NAMALWA (cell line): ENCODE measurements around the gene SETD1A.
A peak's percentile ranks its signal among the peaks of the same experiment; 100 is the strongest.

Experiments used
- DNase-seq: peaks from one replicate; pipeline ENCODE4 v3.0.0-alpha.2; 2015; ENCODE audit warnings: low spot score

Gene SETD1A

DNA sequence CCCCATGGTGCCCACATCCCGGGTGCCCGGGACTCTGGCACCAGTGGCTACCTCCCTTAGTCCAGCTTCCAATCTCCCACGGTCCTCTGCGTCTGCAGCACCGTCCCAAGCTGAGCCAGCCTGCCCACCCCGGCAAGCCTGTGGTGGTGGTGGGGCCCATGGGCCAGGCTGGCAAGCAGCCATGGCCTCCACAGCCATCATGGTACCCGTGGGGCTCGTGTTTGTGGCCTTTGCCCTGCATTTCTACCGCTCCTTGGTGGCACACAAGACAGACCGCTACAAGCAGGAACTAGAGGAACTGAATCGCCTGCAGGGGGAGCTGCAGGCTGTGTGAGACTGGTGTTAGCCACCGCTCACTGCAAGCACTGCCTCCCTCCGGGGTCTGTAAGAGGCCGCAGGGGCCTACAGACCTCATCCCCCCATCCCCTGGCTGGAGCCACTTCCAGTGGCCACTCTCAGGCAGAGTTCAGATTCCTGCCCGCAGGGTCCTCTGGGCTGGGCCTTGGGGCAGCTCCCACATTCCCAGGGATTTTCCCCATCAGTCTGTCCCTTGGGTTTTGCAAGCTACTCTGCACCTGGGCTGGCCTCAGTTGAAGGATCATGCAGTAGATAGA, 3.9 kb upstream of the SETD1A start:
- peak; percentile 94 for DNase-seq

DNA sequence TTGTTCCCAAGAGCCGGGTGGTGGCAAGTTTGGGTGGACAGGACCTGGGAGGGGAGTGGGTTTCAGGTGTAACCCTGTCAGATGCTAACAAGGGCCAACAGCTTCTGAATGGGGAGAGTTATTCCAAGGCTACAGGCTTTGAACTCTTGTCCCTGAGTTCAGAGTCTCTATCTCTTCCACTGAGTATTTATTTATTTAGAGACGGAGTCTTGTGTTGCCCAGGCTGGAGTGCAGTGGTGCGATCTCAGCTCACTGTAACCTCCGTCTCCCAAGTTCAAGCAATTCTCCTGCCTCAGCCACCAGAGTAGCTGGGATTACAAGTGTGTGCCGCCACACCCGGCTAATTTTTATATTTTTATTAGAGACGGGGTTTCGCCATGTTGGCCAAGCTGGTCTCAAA, 2.6 kb upstream of the SETD1A start:
- no peak for DNase-seq

DNA sequence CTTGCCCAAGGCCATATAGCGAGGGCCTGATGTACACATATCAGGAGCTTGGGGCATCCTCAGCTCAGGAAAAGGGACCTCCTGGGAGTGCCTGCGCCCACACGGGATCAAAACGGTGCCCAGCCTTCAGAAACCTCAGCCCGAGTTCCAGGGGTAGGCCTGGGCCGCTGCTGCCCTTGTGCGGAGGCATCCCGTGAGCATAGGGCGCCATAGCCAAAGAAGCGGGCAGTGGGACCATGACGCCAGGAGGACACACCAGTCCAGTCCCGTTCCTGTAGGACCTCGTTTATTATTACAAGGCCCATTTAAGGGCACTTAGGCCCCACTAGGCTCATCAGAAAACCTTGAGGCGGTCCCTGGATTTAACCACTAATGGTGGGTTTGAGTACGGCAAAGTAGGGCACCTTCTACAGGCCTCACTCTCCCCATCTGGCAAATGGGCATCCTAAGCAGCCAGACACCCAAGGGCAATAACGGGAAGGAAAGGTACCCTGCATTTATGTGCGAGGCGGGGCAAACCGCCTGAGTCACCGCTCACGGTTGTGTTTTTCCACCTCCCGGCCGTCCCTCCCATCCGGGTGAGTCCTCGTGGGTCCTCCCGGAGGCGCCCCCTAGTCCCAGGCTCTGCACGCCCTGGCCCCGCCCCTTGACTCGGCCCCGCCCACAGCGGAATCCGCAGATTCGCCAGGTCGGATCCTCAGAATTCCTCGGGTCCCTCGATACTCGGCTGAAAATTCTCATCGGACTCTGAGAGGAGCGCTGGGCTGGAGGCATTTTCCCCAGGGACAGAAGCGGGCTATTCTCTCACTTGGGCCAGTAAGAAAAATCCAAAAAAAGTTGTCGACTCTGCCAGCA, 726 bp upstream of the SETD1A start:
- peak; percentile 89 for DNase-seq

DNA sequence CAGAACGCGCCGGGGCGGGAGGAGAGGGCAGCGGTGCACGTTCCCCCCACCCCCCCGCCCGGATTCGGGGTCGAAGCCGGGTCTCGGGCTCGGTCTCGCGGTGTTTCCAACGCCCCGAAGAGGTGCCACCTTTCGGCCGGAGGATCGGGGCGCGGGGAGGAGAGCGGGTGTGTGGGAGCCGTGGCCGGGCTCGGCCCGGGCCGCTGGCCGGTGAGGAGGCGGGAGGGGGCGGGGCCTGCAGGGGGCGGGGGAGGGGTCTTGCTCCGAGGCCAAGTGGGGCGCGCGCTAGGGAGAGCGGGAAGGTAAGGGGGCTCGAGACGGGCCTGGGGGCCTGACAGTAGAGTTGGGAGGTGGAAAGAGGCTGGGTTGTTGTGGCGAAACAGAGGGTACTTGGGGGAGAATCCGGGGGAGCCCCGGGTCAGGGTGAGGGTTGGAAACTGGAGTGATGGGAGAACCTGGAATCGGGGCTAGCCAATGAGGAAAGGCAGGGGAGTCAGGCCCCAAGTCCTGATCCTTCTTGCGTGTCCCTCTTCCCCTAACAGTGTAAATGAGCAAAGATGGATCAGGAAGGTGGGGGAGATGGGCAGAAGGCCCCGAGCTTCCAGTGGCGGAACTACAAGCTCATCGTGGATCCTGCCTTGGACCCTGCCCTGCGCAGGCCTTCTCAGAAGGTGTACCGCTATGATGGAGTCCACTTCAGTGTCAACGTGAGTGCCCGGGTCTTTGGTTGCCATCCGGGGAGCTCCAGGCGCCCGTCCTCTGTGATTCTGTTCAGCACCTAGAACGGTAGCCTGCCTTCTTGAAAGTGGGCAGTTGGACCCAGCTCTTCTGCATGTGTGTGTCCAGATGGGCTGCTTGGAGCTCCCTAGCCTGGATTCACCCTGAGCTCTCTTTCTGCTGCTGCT, 873 bp downstream of the SETD1A start:
- DNase-seq: peak; percentile 81

DNA sequence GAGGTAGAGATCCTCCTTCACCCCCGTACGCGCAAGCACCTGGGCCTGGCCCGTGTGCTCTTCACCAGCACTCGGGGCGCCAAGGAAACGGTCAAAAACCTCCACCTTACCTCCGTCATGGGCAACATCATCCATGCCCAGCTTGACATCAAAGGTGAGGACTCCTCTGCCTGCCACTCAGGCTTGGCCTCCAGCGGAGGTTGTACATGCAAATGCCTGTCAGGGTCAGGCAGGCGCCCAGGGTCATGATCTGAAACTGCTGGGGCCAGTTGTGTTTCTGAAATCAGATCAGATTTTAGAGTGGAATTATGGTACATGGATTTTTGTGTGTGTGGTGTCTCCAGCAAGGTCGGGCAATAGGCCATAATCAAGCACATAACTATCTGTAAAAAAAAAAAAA, 3.8 kb downstream of the SETD1A start:
- no peak for DNase-seq

DNA sequence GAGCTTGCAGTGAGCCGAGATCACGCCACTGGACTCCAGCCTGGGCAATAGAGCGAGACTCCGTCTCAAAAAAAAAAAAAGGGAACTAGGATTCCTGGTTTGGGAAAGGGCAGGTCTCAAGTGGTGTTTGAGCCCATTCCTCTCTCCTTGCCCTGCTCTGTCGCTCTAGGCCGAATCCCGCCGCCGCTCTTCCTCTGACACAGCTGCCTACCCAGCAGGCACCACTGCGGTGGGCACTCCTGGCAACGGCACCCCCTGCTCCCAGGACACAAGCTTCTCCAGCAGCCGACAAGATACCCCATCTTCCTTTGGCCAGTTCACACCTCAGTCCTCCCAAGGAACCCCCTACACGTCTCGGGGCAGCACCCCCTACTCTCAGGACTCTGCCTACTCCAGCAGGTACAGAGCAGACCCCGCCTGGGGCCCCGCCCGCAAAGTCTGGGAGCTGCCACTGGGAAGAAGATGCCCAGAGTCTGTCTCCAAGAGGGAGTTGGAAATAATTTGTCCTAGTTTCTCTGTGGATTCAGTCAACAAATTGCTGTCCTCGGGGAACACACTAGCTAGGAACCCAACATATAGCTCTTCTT, 6.5 kb downstream of the SETD1A start:
- no peak for DNase-seq

DNA sequence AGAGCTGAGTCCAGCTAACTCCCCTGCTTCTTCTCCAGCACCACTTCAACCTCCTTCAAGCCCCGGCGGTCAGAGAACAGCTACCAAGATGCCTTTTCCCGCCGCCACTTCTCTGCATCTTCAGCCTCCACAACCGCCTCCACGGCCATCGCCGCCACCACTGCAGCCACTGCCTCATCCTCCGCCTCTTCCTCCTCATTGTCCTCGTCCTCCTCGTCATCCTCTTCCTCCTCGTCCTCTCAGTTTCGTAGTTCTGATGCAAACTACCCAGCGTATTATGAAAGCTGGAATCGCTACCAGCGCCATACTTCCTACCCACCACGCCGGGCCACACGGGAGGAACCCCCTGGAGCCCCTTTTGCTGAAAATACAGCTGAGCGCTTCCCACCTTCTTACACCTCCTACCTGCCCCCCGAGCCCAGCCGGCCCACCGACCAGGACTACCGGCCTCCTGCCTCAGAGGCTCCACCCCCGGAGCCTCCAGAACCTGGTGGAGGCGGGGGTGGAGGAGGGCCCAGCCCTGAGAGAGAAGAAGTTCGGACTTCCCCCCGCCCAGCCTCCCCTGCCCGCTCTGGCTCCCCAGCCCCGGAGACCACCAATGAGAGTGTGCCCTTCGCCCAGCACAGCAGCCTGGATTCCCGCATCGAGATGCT, 7.1 kb downstream of the SETD1A start:
- no peak for DNase-seq

DNA sequence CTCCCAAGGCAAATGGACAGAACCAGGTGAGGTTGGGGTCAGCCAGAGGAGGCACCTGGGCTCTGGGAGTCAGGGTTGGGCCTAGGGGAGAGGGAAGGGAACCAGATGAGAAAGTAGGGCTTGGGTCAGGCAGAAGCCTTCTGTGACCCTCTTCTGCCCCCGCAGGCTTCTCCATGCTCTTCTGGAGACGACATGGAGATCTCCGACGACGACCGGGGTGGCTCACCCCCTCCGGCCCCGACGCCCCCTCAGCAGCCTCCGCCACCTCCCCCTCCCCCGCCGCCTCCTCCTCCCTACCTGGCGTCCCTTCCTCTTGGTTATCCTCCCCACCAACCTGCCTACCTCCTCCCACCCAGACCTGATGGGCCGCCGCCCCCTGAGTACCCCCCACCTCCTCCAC, 7.9 kb downstream of the SETD1A start:
- no peak for DNase-seq

DNA sequence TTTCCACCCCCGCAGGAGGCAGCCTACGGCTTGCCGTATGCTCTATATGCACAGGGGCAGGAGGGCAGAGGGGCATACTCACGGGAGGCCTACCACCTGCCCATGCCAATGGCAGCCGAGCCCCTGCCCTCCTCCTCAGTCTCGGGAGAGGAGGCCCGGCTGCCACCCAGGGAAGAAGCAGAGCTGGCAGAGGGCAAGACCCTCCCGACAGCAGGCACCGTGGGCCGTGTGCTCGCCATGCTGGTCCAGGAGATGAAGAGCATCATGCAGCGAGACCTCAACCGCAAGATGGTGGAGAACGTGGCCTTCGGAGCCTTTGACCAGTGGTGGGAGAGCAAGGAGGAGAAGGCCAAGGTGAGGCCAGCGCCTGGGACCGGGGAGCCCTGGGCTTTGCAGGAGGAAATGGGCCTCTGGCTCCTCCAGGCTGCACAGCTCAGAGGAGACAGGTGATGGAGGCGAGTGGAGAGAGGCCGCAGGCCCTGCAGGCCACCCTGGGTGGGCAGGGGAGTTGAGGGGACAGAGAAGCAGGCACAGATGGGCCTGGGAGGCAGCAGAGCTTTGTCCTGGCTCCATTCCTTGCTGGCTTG, 8.6 kb downstream of the SETD1A start:
- DNase-seq: no peak

DNA sequence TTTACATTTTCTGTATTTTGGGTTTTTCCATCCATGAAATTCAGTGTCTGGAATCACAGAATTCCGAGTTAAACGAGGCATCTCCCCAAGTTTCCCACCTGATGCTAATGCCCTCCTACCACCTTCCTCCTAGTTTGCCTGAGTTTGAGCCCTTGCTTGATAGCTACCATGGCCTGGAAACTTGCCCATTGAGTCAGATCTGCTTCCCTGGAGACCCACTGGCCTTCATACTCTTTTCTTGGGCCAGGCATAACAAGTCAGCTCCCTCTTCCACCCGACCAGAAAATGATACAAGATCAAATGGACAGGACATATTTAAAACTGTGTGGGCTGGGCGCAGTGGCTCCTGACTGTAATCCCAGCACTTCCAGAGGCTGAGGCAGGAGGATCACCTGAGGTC, 10.2 kb downstream of the SETD1A start:
- no peak for DNase-seq

DNA sequence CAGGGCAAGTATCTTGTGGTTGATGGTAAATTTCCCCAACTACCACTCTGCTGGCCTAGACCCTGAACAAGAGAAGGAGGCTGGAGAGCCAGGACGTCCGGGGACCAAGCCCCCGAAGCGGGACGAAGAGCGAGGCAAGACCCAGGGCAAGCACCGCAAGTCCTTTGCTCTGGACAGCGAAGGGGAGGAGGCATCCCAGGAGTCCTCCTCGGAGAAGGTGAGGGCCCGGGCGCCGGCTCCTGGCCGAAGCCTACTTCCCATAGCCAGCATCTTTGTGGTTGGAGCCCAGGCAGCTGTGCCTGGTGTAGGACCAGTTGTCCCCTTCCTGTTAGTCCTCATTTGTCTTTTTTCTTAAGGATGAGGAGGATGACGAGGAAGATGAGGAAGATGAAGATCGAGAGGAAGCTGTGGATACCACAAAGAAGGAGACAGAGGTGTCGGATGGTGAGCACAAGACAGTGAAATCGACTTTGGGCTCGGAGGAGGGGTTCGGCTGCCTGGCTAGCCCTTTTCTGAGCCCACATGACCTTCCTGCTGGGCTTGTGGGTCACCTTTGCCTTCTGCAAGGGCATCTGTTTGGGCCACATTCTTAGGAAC, 11.8 kb downstream of the SETD1A start:
- no peak for DNase-seq

DNA sequence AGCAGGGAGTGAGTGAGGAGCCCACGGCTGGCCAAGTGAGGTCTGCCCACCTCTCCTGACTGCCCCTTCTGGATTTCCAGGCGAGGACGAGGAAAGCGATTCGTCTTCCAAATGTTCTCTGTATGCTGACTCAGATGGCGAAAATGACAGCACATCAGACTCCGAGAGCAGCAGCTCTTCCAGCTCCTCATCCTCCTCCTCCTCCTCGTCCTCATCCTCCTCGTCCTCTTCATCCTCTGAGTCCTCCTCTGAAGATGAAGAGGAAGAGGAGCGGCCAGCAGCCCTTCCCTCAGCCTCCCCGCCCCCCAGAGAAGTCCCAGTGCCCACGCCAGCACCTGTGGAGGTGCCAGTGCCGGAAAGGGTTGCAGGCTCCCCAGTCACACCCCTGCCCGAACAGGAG, 13.7 kb downstream of the SETD1A start:
- DNase-seq: no peak

DNA sequence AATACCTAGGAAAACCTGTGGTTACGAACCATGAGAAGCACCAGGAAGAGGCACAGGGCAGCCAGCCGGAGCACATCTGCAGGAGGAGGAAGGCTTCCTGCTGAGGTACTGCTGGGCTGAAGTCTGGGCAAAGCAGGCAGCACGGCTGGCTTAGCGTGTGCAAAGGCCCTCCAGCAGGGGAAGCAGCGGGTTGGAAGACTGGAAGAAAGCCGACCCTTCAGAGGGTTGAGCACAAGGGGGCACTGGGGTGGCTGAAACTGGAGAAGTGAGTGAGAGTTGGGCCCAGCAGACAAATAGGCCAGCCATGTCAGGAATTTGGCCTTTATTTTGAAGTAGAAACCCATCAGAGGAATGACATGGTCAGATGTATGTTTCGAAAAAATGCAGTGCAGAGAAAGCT, 15.3 kb downstream of the SETD1A start:
- peak; percentile 51 for DNase-seq

DNA sequence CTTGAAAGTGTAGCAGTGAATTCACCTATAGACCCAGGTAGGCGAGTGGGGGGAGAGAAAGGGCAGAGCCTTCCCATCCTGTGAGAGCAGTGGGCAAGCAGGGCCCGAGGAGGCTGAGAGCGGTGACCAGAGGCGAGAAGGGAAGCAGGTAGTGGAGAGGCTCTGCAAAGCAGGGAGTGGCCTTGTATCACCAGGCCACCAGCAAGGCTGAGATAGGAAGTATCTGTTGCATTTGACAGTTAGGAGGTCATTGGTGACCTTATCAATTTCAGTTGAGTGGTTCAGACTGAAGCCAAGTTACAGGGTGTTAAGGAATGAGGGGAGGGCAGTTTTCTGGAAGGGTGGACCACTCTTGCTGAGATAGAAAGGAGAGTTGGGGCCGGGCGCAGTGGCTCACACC, 16.8 kb downstream of the SETD1A start:
- no peak for DNase-seq

DNA sequence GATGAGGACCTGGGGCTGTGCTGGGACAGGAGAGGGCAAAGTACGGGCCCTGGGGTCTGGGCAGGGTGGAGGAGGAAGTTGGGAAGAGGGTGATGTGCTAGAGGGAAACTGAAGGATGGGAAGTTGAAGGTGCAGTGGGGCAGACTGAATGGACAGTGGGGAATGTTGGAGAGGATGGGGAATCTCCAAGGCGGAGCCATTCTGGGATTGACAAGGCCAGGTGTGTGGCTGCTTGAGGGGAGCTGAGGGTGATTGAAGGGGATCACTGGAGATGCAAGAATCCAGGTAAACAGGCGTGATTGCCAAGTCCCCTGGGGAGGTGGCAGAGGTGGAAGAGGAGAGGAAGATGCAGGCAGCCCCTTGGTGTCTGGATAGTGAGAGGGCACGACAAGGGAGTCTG, 18.9 kb downstream of the SETD1A start:
- no peak for DNase-seq

DNA sequence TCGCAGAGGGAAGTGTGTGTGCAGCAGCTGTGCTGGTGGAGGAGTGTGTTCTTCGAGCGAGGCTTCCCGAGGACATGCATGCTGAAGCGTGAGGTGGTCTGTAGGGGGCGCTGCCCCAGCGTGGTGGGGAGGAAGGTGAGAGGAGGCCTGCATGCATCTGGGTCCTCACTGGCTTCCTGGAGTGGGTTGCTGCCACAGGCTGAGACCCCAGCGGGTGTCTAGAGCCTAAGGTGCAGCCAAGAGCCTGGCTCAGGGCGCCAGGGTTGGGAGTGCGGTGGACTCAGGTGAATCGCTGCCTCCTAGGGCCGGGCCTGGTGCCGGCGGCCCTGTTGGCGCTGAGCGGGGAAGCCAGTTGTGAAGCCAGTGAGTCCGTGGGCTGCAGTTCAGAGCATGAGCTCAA, 19.9 kb downstream of the SETD1A start:
- DNase-seq: peak; percentile 57

DNA sequence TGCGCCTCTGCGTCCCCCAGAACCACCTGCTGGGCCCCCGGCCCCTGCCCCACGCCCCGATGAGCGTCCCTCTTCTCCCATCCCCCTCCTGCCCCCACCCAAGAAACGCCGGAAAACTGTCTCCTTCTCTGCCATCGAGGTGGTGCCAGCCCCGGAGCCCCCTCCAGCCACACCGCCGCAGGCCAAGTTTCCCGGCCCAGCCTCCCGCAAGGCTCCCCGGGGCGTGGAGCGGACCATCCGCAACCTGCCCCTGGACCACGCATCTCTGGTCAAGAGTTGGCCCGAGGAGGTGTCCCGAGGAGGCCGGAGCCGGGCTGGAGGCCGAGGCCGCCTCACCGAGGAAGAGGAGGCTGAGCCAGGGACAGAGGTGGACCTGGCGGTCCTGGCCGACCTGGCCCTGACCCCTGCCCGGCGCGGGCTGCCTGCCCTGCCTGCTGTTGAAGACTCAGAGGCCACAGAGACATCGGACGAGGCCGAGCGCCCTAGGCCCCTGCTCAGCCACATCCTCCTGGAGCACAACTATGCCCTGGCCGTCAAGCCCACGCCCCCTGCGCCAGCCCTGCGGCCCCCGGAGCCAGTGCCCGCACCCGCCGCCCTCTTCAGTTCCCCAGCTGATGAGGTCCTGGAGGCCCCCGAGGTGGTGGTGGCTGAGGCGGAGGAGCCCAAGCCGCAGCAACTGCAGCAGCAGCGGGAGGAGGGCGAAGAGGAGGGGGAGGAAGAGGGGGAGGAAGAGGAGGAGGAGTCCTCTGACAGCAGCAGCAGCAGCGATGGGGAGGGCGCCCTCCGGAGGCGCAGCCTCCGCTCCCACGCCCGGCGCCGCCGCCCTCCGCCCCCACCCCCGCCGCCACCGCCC, 21.8 kb downstream of the SETD1A start:
- DNase-seq: no peak

DNA sequence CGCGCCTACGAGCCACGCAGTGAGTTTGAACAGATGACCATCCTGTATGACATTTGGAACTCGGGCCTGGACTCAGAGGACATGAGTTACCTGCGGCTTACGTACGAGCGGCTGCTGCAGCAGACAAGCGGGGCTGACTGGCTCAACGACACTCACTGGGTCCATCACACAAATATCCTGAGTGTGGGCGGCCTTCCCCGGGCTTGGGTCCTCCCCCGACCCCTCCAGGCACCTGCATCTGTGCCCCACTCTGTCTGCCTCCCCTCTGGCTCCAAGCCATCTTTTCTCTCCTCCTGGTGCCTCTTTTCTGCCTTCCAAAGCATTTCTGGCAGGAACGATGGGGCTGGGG, 22.4 kb downstream of the SETD1A start:
- DNase-seq: no peak

DNA sequence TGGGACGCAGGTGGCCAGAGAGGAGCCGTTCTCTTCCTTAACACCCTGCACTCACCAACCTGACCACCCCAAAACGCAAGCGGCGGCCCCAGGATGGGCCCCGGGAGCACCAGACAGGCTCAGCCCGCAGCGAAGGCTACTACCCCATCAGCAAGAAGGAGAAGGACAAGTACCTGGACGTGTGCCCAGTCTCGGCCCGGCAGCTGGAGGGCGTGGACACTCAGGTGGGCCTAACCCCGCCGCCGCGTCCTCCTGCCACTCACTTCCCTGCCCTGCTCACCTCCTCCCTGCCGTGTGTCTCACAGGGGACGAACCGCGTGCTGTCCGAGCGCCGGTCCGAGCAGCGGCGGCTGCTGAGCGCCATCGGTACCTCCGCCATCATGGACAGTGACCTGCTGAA, 22.9 kb downstream of the SETD1A start:
- DNase-seq: no peak

DNA sequence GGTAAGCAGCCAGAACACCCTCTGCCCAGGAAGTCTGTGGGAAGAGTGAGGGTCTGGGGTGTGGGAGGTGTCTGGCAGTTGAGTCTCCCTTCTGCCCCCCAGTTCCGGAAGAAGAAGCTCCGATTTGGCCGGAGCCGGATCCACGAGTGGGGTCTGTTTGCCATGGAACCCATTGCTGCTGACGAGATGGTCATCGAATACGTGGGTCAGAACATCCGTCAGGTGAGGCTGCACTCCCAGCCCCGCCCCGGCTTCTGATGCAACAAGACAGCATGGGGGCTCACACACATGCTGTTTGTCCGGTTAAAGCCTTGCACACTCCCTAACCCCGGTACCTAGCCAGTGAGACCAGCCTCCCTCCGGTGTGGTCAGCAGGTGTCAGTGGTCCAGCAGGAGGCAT, 23.4 kb downstream of the SETD1A start:
- no peak for DNase-seq
